K562 (cell line): Measurements from ENCODE around the gene SPTBN5. TPM values are rescaled to one million over a fixed set of nuclear protein-coding genes. Genes with fewer than 3 reads are reported as not detected.

Experiments
- ATAC-seq: fragments of 200-7000 bp; cut with Tn5 transposase; 3 replicates; pipeline ENCODE4 v1.9.1; 2020; ENCODE audit warnings: moderate library complexity
- BruUV-seq: library from RNA; stranded (reverse); fragments of 400-500 nt; replicated peaks from 2 replicates; lab custom pipeline; 2021; lab: Mats Ljungman, UMichigan
- CTCF ChIA-PET: fragments of 300-600 bp; formaldehyde crosslinking; extraction: SDS; loops from one replicate; lab custom pipeline; 2021; ENCODE audit warnings: low intra/inter-chr PET ratio; lab: Yijun Ruan, JAX
- POLR2A ChIA-PET: fragments of 300-600, 350-650 bp; sonication (Branson Sonifier 250); formaldehyde crosslinking; extraction: SDS; loops from one replicate; lab custom pipeline; 2021; ENCODE audit warnings: antibody characterized with exemption, inconsistent platforms; lab: Yijun Ruan, JAX
- DNase-seq, 4 experiments: peaks; one replicate each; pipeline versions ENCODE4 v3.0.0 to v3.0.0-alpha.2; 2011 to 2018; ENCODE audit warnings: low spot score in 3 of 4, mixed read lengths in 3 of 4; ENCODE audit errors: extremely low read depth in 1 of 4
- FAIRE-seq: peaks from 2 replicates; lab custom pipeline; 2011; peaks lifted over from hg19 to GRCh38; lab: Jason Lieb, UNC
- H2AFZ ChIP-seq: 2 replicates; pipeline ENCODE4 v1.6.0; 2011; ENCODE audit warnings: low read depth, low read length, control low read depth, inconsistent platforms
- H3K27ac ChIP-seq: fragments of 200-600 bp; 3 replicates; pipeline ENCODE4 v1.8.0; 2011; ENCODE audit warnings: low read depth, mild to moderate bottlenecking, control low read depth, inconsistent platforms, low read length, moderate library complexity, mixed read lengths; ENCODE audit errors: extremely low read depth
- H3K27me3 ChIP-seq, 2 experiments: fragments of 300-600 bp in 1 of 2; 2 replicates in 1 of 2; 3 replicates in 1 of 2; pipeline versions ENCODE4 v1.6.0 to v1.8.0; 2011; ENCODE audit warnings: inconsistent platforms in 2 of 2, low read length in 2 of 2, mild to moderate bottlenecking in 1 of 2, mixed read lengths in 1 of 2, moderate library complexity in 1 of 2; ENCODE audit not compliant: control insufficient read depth in 2 of 2, insufficient read depth in 2 of 2
- H3K36me3 ChIP-seq: fragments of 300-600 bp; 3 replicates; pipeline ENCODE4 v1.8.0; 2011; ENCODE audit warnings: mild to moderate bottlenecking, low read length, inconsistent platforms; ENCODE audit not compliant: control insufficient read depth, insufficient read depth
- H3K4me1 ChIP-seq, 2 experiments: fragments of 200-600 bp in 1 of 2; replicated peaks in 1 of 2; 2 replicates in 1 of 2; 3 replicates in 1 of 2; pipeline versions ENCODE4 v1.5.1 to v1.8.0; 2011; ENCODE audit warnings: inconsistent platforms in 2 of 2, low read length in 2 of 2, mild to moderate bottlenecking in 1 of 2, mixed read lengths in 1 of 2, moderate library complexity in 1 of 2; ENCODE audit not compliant: control insufficient read depth in 2 of 2, insufficient read depth in 2 of 2
- H3K4me2 ChIP-seq: 2 replicates; pipeline ENCODE4 v1.6.1; 2011; ENCODE audit warnings: low read length, control low read depth, inconsistent platforms, mixed read lengths; ENCODE audit not compliant: insufficient read depth
- H3K4me3 ChIP-seq: fragments of 200-600 bp; sonication (generic), shearing (Covaris generic); 2 replicates; pipeline ENCODE4 v1.5.1; 2016; ENCODE audit warnings: control low read depth, inconsistent platforms
- H3K79me2 ChIP-seq: fragments of 200-600 bp; 3 replicates; pipeline ENCODE4 v1.8.0; 2011; ENCODE audit warnings: low read length, inconsistent platforms; ENCODE audit not compliant: control insufficient read depth, insufficient read depth
- H3K9ac ChIP-seq, 2 experiments: 2 replicates each; pipeline versions ENCODE4 v1.6.0 to v1.6.1; 2011; ENCODE audit warnings: low read depth in 2 of 2, low read length in 2 of 2, control low read depth in 1 of 2, inconsistent platforms in 1 of 2, mild to moderate bottlenecking in 1 of 2, mixed read lengths in 1 of 2; ENCODE audit not compliant: insufficient read depth in 1 of 2
- H3K9me1 ChIP-seq: one replicate; pipeline ENCODE4 v1.6.0; 2011; ENCODE audit warnings: inconsistent platforms, mild to moderate bottlenecking, low read length, moderate library complexity; ENCODE audit not compliant: control insufficient read depth, insufficient read depth
- H3K9me3 ChIP-seq: replicated peaks from 2 replicates; pipeline ENCODE4 v1.5.1; 2011; ENCODE audit warnings: low read depth, low read length, inconsistent platforms; ENCODE audit not compliant: control insufficient read depth, insufficient read depth
- H4K20me1 ChIP-seq: replicated peaks from 2 replicates; pipeline ENCODE4 v1.6.1; 2011; ENCODE audit warnings: low read length, inconsistent platforms, mixed read lengths; ENCODE audit not compliant: control insufficient read depth, insufficient read depth
- CBX1 ChIP-seq: sonication (generic); IDR thresholded peaks from 2 replicates; pipeline ENCODE4 v1.6.1; 2016; ENCODE audit warnings: antibody characterized with exemption, low read depth, mild to moderate bottlenecking
- ILF3 ChIP-seq: fragments of 450-650 bp; IDR thresholded peaks from 2 replicates; pipeline ENCODE4 v1.6.1; 2018; ENCODE audit warnings: antibody characterized with exemption, mild to moderate bottlenecking, moderate library complexity, borderline replicate concordance
- RBM34 ChIP-seq: fragments of 200-400 bp; formaldehyde crosslinking; IDR thresholded peaks from 2 replicates; pipeline ENCODE4 v1.6.1; 2018; ENCODE audit warnings: low read length, borderline replicate concordance; ENCODE audit not compliant: insufficient read depth
- STAT5B ChIP-seq: fragments of 250-450 bp; sonication (Bioruptor Pico); IDR thresholded peaks from 2 replicates; pipeline ENCODE4 v1.8.0; 2021; ENCODE audit warnings: mild to moderate bottlenecking, inconsistent platforms
- U2AF2 ChIP-seq: fragments of 200-400 bp; formaldehyde crosslinking; optimal IDR thresholded peaks from 2 replicates; pipeline ENCODE3; 2017; ENCODE audit warnings: low read depth, mild to moderate bottlenecking, low read length
- ZC3H8 ChIP-seq: fragments of 450-650 bp; IDR thresholded peaks from 2 replicates; pipeline ENCODE4 v1.6.1; 2017
- ZNF274 ChIP-seq: IDR thresholded peaks from 2 replicates; pipeline ENCODE4 v1.6.1; 2011; ENCODE audit warnings: low read depth, mild to moderate bottlenecking, low read length, moderate library complexity, borderline replicate concordance
- WGBS: fragments of 100-300 bp; shearing (Covaris generic); methylation state at CpG from one replicate; pipeline ENCODE4 v1.1.6; 2016; ENCODE audit warnings: low coverage, mixed read lengths; ENCODE audit not compliant: insufficient coverage; ENCODE audit errors: missing lambda C conversion rate; 5-methylcytosine and 5-hydroxymethylcytosine counted together
- in situ Hi-C: fragments of 300-500 bp; cut with MboI; formaldehyde crosslinking; loops from 4 replicates; pipeline ENCODE4 v1.15.0; 2018; ENCODE audit warnings: inconsistent platforms, mixed read lengths
- intact Hi-C: fragments of 100-400 bp; cut with micrococcal nuclease; formaldehyde crosslinking; loops from 2 replicates; pipeline ENCODE4 v1.14.2; 2022
- polyA plus RNA-seq, 8 experiments: library from polyadenylated mRNA; depleted of rRNA in 4 of 8; stranded (reverse) in 5 of 8; unstranded in 3 of 8; fragments of >200 nt; fragmentation: Nextera tagmentation in 2 of 8; fragmentation: Illumina TruSeq in 1 of 8; extraction: Ambion mirVana in 2 of 8; extraction: Trizol in 1 of 8; gene quantifications; 2 replicates each; pipeline versions ENCODE4 v1.2.1 to v1.2.3, GENCODE V29; 2011 to 2014; ENCODE audit warnings: inconsistent platforms in 1 of 8, missing spikeins in 1 of 8
- total RNA-seq, 7 experiments: library from RNA; depleted of rRNA in 6 of 7; stranded (reverse); fragments of >200 nt in 6 of 7; fragmentation: Illumina TruSeq in 2 of 7; extraction: Trizol in 2 of 7; gene quantifications; 2 replicates each; pipeline versions ENCODE4 v1.2.1 to v1.2.3, GENCODE V29; 2011 to 2021; ENCODE audit warnings: low replicate concordance in 1 of 7
- TF ChIP-seq, protein P1 (sequence below): sonication (generic); formaldehyde crosslinking; IDR thresholded peaks from 2 replicates; pipeline ENCODE4 v1.8.1; 2023; ENCODE audit warnings: mild to moderate bottlenecking, missing genetic modification reagents, moderate library complexity
- TF ChIP-seq, protein P2 (sequence below): sonication (generic); formaldehyde crosslinking; IDR thresholded peaks from 2 replicates; pipeline ENCODE4 v1.8.0; 2022; ENCODE audit warnings: missing genetic modification reagents, mild to moderate bottlenecking, moderate library complexity, borderline replicate concordance

The SPTBN5 gene
- total and polyA plus RNA-seq, 9 of the 15 experiments (the other 6 are each of a cell fraction or from before 2014, with no cell fraction given), result 0.02 TPM; not detected in 8

DNA sequence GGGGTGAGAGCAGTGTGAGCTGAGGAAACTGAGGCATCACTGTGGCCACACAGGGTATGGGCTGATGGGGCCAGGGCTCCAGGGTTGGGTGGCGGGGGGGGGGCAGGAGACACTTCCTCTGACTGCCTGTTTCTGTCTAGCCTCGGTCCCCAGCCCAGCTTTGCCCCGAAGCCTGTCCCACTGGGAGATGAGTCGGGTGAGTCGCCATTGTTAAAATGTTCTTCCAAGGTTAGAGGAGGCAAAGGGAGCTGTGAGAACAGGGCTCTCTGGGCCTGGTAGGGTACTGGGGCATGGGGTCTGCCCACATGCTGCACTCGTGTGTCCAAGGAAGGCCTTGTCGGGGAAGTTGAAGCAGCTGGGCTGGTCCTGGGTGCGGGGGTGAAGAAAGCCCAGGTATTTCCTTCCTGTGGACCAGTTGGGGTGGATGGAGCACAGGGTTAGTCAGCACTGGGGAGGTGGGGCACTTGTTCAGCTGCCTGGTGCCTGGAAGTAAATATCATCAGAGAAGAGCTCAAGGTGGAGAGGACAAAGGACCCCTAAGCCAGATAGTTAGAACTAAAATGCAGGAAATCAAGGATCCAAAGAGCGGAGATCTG lies 74.3 kb downstream of the SPTBN5 start:
- in situ Hi-C loops (loop anchor here (10.0 to 25.0 kb wide), 2 partner anchors 215 to 357 kb away; no protein-coding TSS in a partner anchor), intact Hi-C loops (no loop called here)
- Histone ChIP-seq H3K27me3 (no peaks in the 10 kb centered on the region), H3K9me1 (no peaks in the 10 kb centered on the region), H3K4me1 (peaks cover 0 to 3% of the 10 kb centered on the region in 2 experiments; a peak in 1 of 5 replicates), H3K9me3 (no peaks in the 10 kb centered on the region), H3K4me3 (no peak overlapping the region), H3K4me2 (no peak overlapping the region), H2AFZ (no peak overlapping the region), H3K79me2 (no peaks in the 10 kb centered on the region), H3K36me3 (peaks cover 10% of the 10 kb centered on the region; the same call in 1 of the 3 replicates), H4K20me1 (no peaks in the 10 kb centered on the region), H3K9ac (peak overlapping the region in 1 of 2 experiments; percentile 5; a peak in 1 of 4 replicates), H3K27ac (no peak overlapping the region)
- no peak for DNase-seq
- no peak for TF ChIP-seq U2AF2
- TF ChIP-seq STAT5B (CRISPR knock-in tag), result no peak
- no peak for TF ChIP-seq ILF3
- TF ChIP-seq RBM34, result no peak
- TF ChIP-seq ZC3H8, result no peak
- TF ChIP-seq, protein P1, sequence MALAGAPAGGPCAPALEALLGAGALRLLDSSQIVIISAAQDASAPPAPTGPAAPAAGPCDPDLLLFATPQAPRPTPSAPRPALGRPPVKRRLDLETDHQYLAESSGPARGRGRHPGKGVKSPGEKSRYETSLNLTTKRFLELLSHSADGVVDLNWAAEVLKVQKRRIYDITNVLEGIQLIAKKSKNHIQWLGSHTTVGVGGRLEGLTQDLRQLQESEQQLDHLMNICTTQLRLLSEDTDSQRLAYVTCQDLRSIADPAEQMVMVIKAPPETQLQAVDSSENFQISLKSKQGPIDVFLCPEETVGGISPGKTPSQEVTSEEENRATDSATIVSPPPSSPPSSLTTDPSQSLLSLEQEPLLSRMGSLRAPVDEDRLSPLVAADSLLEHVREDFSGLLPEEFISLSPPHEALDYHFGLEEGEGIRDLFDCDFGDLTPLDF (CRISPR knock-in tag), result no peak
- TF ChIP-seq, protein P2, sequence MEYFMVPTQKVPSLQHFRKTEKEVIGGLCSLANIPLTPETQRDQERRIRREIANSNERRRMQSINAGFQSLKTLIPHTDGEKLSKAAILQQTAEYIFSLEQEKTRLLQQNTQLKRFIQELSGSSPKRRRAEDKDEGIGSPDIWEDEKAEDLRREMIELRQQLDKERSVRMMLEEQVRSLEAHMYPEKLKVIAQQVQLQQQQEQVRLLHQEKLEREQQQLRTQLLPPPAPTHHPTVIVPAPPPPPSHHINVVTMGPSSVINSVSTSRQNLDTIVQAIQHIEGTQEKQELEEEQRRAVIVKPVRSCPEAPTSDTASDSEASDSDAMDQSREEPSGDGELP (CRISPR knock-in tag), result no peak
- TF ChIP-seq ZNF274, result no peak
- TF ChIP-seq CBX1, result no peak
- no peak for ATAC-seq
- 73% methylated on average over 9 of the region's 9 CpGs for WGBS
- ChIA-PET CTCF (no interaction called here), POLR2A (no interaction called here)
- no peak for FAIRE-seq
- BruUV-seq, result no TSS peak
